WTC11 (cell line): ENCODE measurements around the gene HAUS8. TPM values are rescaled to one million over a fixed set of nuclear protein-coding genes. Genes with fewer than 3 reads are reported as not detected.
A peak's percentile ranks its signal among the peaks of the same experiment; 100 is the strongest.

Experiments
- ATAC-seq: fragments of 200-7000 bp; cut with Tn5 transposase; 2 replicates; pipeline ENCODE4 v1.10.0; 2021; ENCODE audit warnings: mild to moderate bottlenecking, moderate library complexity
- CTCF ChIA-PET: fragments of 300-600 bp; sonication (Branson Sonifier 250); formaldehyde crosslinking; loops from one replicate; lab custom pipeline; 2021; ENCODE audit warnings: antibody characterized with exemption; lab: Charles Lee
- POLR2A ChIA-PET: fragments of 350-600 bp; sonication (Branson Sonifier 250); formaldehyde crosslinking; loops from one replicate; lab custom pipeline; 2021; ENCODE audit warnings: antibody characterized with exemption; lab: Charles Lee
- DNase-seq: peaks from one replicate; pipeline ENCODE4 v3.0.0; 2021; ENCODE audit warnings: low spot score
- H3K27ac Mint-ChIP-seq: 2 replicates; pipeline ENCODE4 v1.8.0; 2021; ENCODE audit warnings: mixed read lengths
- H3K27me3 Mint-ChIP-seq: 2 replicates; pipeline ENCODE4 v1.8.0; 2021; ENCODE audit warnings: low read depth, mild to moderate bottlenecking, moderate library complexity, mixed read lengths
- H3K36me3 Mint-ChIP-seq: 2 replicates; pipeline ENCODE4 v1.8.0; 2021; ENCODE audit warnings: mixed read lengths
- H3K4me1 Mint-ChIP-seq: 2 replicates; pipeline ENCODE4 v1.8.0; 2022; ENCODE audit warnings: mixed read lengths
- H3K4me3 Mint-ChIP-seq: 2 replicates; pipeline ENCODE4 v1.8.0; 2021; ENCODE audit warnings: mild to moderate bottlenecking, moderate library complexity, mixed read lengths
- H3K9me3 Mint-ChIP-seq: 2 replicates; pipeline ENCODE4 v1.8.0; 2021; ENCODE audit warnings: mixed read lengths
- AFF4 ChIP-seq: sonication (generic); formaldehyde crosslinking; IDR thresholded peaks from 2 replicates; pipeline ENCODE4 v1.8.1; 2023; ENCODE audit warnings: mild to moderate bottlenecking, missing genetic modification reagents, borderline replicate concordance
- ATF1 ChIP-seq: sonication (generic); formaldehyde crosslinking; IDR thresholded peaks from 2 replicates; pipeline ENCODE4 v1.8.1; 2023; ENCODE audit warnings: mild to moderate bottlenecking, moderate library complexity, missing genetic modification reagents
- ATF2 ChIP-seq: sonication (generic); formaldehyde crosslinking; IDR thresholded peaks from 2 replicates; pipeline ENCODE4 v1.8.1; 2022; ENCODE audit warnings: low read depth, missing genetic modification reagents, borderline replicate concordance
- CBFB ChIP-seq: sonication (generic); formaldehyde crosslinking; IDR thresholded peaks from 2 replicates; pipeline ENCODE4 v1.8.1; 2022; ENCODE audit warnings: mild to moderate bottlenecking, low read depth, missing genetic modification reagents
- ERG ChIP-seq: fragments of 250-450 bp; sonication (Bioruptor Pico); IDR thresholded peaks from 2 replicates; pipeline ENCODE4 v1.8.0; 2021; ENCODE audit warnings: mild to moderate bottlenecking
- ETV6 ChIP-seq: sonication (generic); formaldehyde crosslinking; IDR thresholded peaks from 2 replicates; pipeline ENCODE4 v1.8.1; 2022; ENCODE audit warnings: mild to moderate bottlenecking, missing genetic modification reagents
- GTF2I ChIP-seq: fragments of 250-450 bp; sonication (Bioruptor Pico); conservative IDR thresholded peaks from 2 replicates; pipeline ENCODE4 v1.4.0; 2021; ENCODE audit warnings: mild to moderate bottlenecking
- JAZF1 ChIP-seq: fragments of 250-450 bp; sonication (Bioruptor Pico); IDR thresholded peaks from 2 replicates; pipeline ENCODE4 v1.9.0; 2021; ENCODE audit warnings: moderate library complexity, mild to moderate bottlenecking, inconsistent platforms
- NFYB ChIP-seq: sonication (generic); formaldehyde crosslinking; conservative IDR thresholded peaks from 2 replicates; pipeline ENCODE4 v1.8.0; 2022; ENCODE audit warnings: low read depth, missing genetic modification reagents
- PRDM15 ChIP-seq: sonication (generic); formaldehyde crosslinking; IDR thresholded peaks from 2 replicates; pipeline ENCODE4 v1.8.0; 2022; ENCODE audit warnings: missing genetic modification reagents
- USF1 ChIP-seq: sonication (generic); formaldehyde crosslinking; IDR thresholded peaks from 2 replicates; pipeline ENCODE4 v1.8.0; 2022; ENCODE audit warnings: mild to moderate bottlenecking, missing genetic modification reagents
- USF2 ChIP-seq: sonication (generic); formaldehyde crosslinking; IDR thresholded peaks from 2 replicates; pipeline ENCODE4 v1.8.1; 2023; ENCODE audit warnings: mild to moderate bottlenecking, missing genetic modification reagents, moderate library complexity
- ZNF219 ChIP-seq: sonication (generic); formaldehyde crosslinking; IDR thresholded peaks from 2 replicates; pipeline ENCODE4 v1.8.0; 2023; ENCODE audit warnings: missing genetic modification reagents, mild to moderate bottlenecking, borderline replicate concordance
- ZNF396 ChIP-seq: fragments of 250-450 bp; sonication (Bioruptor Pico); IDR thresholded peaks from 2 replicates; pipeline ENCODE4 v1.8.0; 2021; ENCODE audit warnings: mild to moderate bottlenecking, moderate library complexity, borderline replicate concordance
- total RNA-seq: library from RNA; stranded (reverse); gene quantifications from 3 replicates; pipeline ENCODE4 v1.2.3, GENCODE V29; 2021

Gene HAUS8
- total RNA-seq, 1 experiment from 2014 or later, result 29.7 TPM

GRCh38 chr19:17021328-17021727 lies 53.9 kb downstream of the HAUS8 start (continued):
- TF ChIP-seq PRDM15 (CRISPR knock-in tag) (no peak), ZNF396 (CRISPR knock-in tag) (no peak), ATF1 (CRISPR knock-in tag) (no peak), CBFB (CRISPR knock-in tag) (no peak)
- TF ChIP-seq, all 79 proteins: peak for 0

- POLR2A ChIA-PET, result no interaction called here
- DNase-seq, result no peak
- Mint-ChIP-seq H3K27me3 (peaks cover 27% of the 10 kb centered on the region), H3K36me3 (peaks cover 27% of the 10 kb centered on the region), H3K4me1 (peaks cover 4% of the 10 kb centered on the region), H3K9me3 (peaks cover 42% of the 10 kb centered on the region), H3K27ac (no peak overlapping the region), H3K4me3 (no peak overlapping the region)
- peak; percentile 66 for ATAC-seq
- CTCF ChIA-PET, result no interaction called here
- TF ChIP-seq ATF2 (no peak), USF1 (CRISPR knock-in tag) (peak; percentile 66), JAZF1 (CRISPR knock-in tag) (no peak), ZNF219 (CRISPR knock-in tag) (no peak), NFYB (CRISPR knock-in tag) (peak; percentile 54), AFF4 (CRISPR knock-in tag) (no peak), ETV6 (CRISPR knock-in tag) (no peak), ERG (CRISPR knock-in tag) (no peak), USF2 (CRISPR knock-in tag) (peak; percentile 77), GTF2I (CRISPR knock-in tag) (no peak)
Observed at GRCh38 chr19:17020823-17021222, 54.4 kb downstream of the HAUS8 start.
